ENCODE data around the gene CCDC38.

The CCDC38 gene

GRCh38 chr12:95829395-95829794 lies 113.0 kb downstream of the CCDC38 start:
- no peak for TF ChIP-seq CTCF (IDR thresholded peaks at IDR 0.05; ENCODE audit: low read depth, low read length, missing control alignments)
- DNase-seq (ENCODE audit: low read depth): no peak
- no peak overlapping the region for H3K4me3 ChIP-seq (ENCODE audit: low read depth, low read length)

- no peak overlapping the region for H3K4me3 ChIP-seq (ENCODE audit: low read depth, low read length)
- DNase-seq (ENCODE audit: low read depth): no peak
- no peak for TF ChIP-seq CTCF (IDR thresholded peaks at IDR 0.05; ENCODE audit: low read depth, low read length, missing control alignments)
These were observed 122.2 kb downstream of the CCDC38 start for GRCh38 chr12:95820096-95820703.

All from GM12864 (cell line).